ENCODE results near the gene ZEB2.
A peak's percentile ranks its signal among the peaks of the same experiment; 100 is the strongest.

The ZEB2 gene

GRCh38 chr2:144519934-144520731 lies at the start of gene ZEB2:
TSS of gene ZEB2 (minus strand) at chr2:144520119. CDS start at chr2:144517350, 2,769 bp downstream.
- DNase-seq = peak in 6 of 14 donors; percentile 19 to 60 (median 52)

- DNase-seq = no peak
These were observed 47.8 kb upstream of the ZEB2 start for GRCh38 chr2:144567745-144568144.

- no peak for DNase-seq
These were observed 46.5 kb upstream of the ZEB2 start for GRCh38 chr2:144566448-144566847.

GRCh38 chr2:144560251-144560650 lies 40.3 kb upstream of the ZEB2 start:
- DNase-seq = no peak

DNA sequence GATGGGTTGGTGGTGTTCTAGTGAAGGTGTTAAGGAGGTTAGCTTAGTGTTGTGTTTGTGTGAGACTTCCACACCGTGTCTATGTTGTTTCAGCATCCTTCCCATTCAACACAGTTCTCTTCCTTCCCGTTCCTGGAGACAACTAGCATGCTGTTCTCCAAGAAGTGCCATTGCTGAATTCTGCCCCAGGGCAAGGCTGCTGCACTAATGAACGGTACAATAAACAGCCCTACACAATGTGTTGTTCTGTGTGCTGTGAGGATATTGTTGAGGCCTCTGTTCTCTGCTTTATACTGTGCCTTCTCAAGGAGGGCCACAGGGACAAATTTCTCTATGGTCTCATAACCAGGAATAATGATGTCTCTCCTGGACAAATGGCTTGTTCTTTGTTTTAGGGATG lies 39.8 kb upstream of the ZEB2 start:
- DNase-seq = no peak

- DNase-seq = no peak
These were observed 39.3 kb upstream of the ZEB2 start for GRCh38 chr2:144559242-144559641.

- no peak for DNase-seq
These were observed 34.7 kb upstream of the ZEB2 start for GRCh38 chr2:144554492-144555210.

- DNase-seq = no peak
These were observed 33.5 kb upstream of the ZEB2 start for GRCh38 chr2:144553379-144553778.

DNA sequence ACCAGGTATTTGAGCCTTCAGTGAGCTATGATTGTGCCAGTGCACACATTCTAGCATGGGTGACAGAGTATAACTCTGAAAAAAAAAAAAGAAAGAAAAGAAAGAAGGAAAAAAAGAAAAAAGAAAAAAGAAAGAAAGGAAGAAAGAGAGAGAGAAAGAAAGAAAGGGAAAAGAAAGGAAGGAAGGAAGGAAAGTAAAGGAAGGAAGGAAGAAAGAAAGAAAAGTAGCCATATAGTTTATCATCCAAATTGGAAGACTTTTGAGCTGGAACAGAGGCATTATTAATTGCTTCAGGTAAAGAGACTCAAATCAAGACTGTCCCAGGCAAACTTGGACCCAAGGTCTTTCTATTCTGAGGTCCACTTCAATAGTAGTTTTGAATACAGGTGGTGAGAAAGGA lies 32.9 kb upstream of the ZEB2 start:
- no peak for DNase-seq

GRCh38 chr2:144550911-144551310 lies 31.0 kb upstream of the ZEB2 start:
- no peak for DNase-seq

GRCh38 chr2:144550084-144550483 lies 30.2 kb upstream of the ZEB2 start:
- no peak for DNase-seq

- DNase-seq = no peak
These were observed 28.7 kb upstream of the ZEB2 start for GRCh38 chr2:144548532-144549191.

DNA sequence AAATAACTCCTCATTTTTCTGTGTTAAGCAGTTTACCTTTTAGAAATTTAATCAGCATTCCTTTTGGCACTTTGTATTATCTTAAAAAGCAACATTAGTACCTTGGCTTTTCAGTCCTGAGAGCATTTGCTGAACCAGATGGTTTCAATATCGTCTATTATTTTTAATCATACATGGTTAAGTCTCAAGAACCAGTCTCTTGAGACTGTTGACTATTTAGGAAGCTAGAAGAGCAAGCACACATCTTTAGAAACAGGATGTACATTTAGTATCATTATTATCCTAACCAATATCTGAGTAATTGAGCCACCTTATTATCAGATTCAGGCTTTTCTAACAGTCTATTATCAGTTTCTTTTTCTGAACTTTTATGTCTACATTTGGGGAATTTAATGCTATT lies 28.2 kb upstream of the ZEB2 start:
- no peak for DNase-seq

DNA sequence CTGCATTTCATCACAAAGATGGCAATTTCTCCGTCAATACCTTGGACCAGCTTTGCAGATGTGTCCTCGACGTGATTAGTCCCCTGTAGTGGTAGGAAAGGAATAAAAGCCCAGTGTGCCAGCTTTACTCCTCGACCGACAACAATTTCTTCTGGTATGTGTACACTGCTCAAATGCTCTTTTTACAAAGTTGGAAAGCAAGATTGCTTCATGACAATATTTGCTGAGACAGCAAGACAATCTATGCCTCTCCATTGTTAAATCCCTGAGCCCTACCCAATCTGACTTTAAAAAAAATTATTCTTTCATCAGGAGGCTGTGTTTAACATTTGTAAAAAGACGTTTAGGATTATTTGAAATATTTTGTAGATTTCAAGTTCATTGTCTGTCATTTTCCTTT lies 27.6 kb upstream of the ZEB2 start:
- DNase-seq = no peak

DNA sequence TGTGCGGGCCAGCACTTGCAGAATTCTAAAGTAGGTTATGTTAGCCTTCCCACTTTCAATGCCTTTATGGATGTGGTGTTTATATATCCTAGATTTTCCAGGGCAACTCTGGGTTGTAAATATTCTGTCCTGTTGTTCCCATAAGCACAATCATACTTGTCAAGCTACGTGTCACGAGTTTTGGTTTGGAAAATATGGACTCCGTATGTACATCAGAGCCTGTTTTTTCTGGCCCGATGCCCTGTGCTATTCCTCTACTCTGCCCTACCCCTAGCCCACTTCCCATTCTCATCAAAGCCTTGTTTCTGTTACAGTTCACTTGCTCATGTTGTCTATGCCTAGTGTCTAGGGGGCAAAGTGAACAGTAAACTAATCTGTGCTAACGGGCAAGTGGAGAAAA lies 27.0 kb upstream of the ZEB2 start:
- DNase-seq = no peak

DNA sequence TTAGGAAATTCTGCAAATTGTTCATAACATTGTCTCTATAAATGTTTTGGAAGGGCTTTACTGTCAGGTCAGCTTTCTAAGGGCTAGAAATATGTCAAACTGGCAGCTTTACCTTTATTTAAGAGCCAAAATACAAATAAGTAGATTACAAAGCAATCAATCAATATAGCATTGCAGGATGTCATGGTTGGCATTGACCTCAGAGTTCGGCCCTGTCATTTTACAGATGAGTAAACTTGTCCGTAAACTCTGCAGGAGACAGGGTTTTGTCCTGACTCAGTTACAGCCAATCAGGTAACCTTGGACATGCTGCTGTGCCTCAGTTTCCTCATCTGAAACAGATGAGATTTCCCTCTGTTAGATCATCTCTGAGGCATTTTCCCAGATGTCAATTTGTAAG lies 25.9 kb upstream of the ZEB2 start:
- DNase-seq = no peak

GRCh38 chr2:144544053-144544452 lies 24.1 kb upstream of the ZEB2 start:
- DNase-seq = no peak

DNA sequence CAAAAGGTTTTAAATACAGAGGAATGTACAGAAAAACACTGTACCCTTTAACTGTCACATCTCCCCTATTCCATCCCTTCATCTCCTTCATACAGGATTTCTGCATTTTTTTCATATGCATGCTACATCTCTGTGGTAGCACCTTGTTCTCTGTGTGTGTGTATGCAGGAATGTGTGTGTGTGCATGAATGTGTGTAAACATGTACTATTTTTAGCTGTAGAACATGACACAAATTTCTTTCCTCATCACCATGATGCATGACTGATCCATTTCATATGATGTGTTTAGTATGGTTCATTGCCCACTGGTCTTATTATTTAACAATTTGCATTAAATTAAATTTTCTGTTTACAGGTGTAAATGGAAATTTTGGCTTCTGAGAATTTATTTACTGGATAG lies 21.5 kb upstream of the ZEB2 start:
- DNase-seq = no peak

- DNase-seq = no peak
These were observed 19.4 kb upstream of the ZEB2 start for GRCh38 chr2:144539289-144539782.

GRCh38 chr2:144535300-144535699 lies 15.4 kb upstream of the ZEB2 start:
- no peak for DNase-seq

- DNase-seq = no peak
These were observed 13.3 kb upstream of the ZEB2 start for GRCh38 chr2:144533221-144533620.

DNA sequence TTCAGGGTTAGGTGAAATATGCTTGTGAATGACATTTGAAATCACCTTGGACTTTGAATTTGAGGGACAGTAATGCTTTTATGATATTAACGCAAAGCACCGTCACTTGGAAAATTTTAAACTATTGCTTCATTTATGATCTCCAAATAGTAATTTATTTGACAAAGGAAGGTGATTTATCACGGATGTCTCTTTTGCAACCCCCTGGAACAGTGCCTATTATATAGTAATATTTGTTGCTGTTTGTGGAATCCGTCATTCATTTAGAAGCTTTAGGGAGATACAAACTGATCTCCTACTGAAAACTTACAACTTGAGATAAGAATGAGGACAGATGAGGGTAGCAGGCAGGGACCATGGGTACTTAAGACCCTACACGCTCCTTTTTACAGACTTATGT lies 10.7 kb upstream of the ZEB2 start:
- no peak for DNase-seq

GRCh38 chr2:144529841-144530240 lies 9.9 kb upstream of the ZEB2 start:
- no peak for DNase-seq

Data from C1 segment of cervical spinal cord (tissue), 14 donors.